ENCODE measurements around the gene GABBR2.

DNA sequence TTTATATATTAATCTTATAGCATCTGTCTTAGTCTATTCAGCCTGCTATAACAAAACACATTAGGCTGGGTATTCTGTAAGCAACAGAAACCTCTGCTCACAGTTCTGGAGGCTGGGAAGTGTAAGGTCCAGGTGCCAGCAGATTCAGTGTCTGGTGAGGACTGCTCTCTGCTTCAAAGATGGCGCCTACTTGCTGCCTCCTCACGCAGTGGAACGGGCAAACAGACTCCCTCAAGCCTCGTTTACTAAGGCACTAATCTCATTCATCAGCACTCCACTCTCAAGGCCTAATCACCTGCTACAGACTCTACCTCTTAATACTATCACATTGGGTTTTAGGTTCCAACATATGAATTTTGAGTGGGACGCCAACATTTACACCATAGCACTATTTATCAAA lies 448.1 kb downstream of the GABBR2 start:
- TF ChIP-seq, protein P1, sequence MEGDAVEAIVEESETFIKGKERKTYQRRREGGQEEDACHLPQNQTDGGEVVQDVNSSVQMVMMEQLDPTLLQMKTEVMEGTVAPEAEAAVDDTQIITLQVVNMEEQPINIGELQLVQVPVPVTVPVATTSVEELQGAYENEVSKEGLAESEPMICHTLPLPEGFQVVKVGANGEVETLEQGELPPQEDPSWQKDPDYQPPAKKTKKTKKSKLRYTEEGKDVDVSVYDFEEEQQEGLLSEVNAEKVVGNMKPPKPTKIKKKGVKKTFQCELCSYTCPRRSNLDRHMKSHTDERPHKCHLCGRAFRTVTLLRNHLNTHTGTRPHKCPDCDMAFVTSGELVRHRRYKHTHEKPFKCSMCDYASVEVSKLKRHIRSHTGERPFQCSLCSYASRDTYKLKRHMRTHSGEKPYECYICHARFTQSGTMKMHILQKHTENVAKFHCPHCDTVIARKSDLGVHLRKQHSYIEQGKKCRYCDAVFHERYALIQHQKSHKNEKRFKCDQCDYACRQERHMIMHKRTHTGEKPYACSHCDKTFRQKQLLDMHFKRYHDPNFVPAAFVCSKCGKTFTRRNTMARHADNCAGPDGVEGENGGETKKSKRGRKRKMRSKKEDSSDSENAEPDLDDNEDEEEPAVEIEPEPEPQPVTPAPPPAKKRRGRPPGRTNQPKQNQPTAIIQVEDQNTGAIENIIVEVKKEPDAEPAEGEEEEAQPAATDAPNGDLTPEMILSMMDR (IDR thresholded peaks at IDR 0.05): no peak
- TF ChIP-seq POLR2A (IDR thresholded peaks at IDR 0.05): no peak

Measured in adrenal gland (tissue), 5 donors.